Naive thymus-derived CD8-positive, alpha-beta T cell (primary cell): ENCODE data around the gene C1QTNF9B. TPM values are rescaled to one million over a fixed set of nuclear protein-coding genes. Genes with fewer than 3 reads are reported as not detected.
A peak's percentile ranks its signal among the peaks of the same experiment; 100 is the strongest.
"Not testable (repeated sequence)": the region's sequence is repeated elsewhere in the genome, so short reads cannot be mapped to it uniquely, and the experiment has no call there.

Experiments used
- ATAC-seq, 2 donors: fragments of 150-1000 bp; cut with Tn5 transposase in 1 of 2; sonication (Bioruptor Pico), chemical (Tn5 transposase) in 1 of 2; 1 replicate in 1 of 2; 2 replicates in 1 of 2; pipeline ENCODE4 v1.10.0; 2021; ENCODE audit warnings: mild to moderate bottlenecking in 2 of 2, moderate library complexity in 2 of 2
- POLR2A ChIA-PET: fragments of 350-600 bp; sonication (Branson Sonifier 250); formaldehyde crosslinking; loops from one replicate; lab custom pipeline; 2021; ENCODE audit warnings: antibody characterized with exemption; lab: Charles Lee
- DNase-seq, 10 donors: peaks; one replicate each; pipeline versions ENCODE4 v3.0.0 to v3.0.0-alpha.2; 2020 to 2022
- H3K27ac Mint-ChIP-seq, 10 donors: one replicate each; pipeline ENCODE4 v1.8.0; 2020 to 2022; ENCODE audit warnings: mild to moderate bottlenecking in 10 of 10, mixed read lengths in 10 of 10, moderate library complexity in 4 of 10, inconsistent platforms in 1 of 10
- H3K27me3 Mint-ChIP-seq, 5 donors: one replicate each; pipeline ENCODE4 v1.8.0; 2021 to 2022; ENCODE audit warnings: mixed read lengths in 5 of 5
- H3K36me3 Mint-ChIP-seq, 3 donors: one replicate each; pipeline ENCODE4 v1.8.0; 2020 to 2022; ENCODE audit warnings: mixed read lengths in 3 of 3, mild to moderate bottlenecking in 2 of 3, inconsistent platforms in 1 of 3
- H3K4me1 Mint-ChIP-seq, 4 donors: one replicate each; pipeline ENCODE4 v1.8.0; 2021 to 2022; ENCODE audit warnings: mixed read lengths in 4 of 4
- H3K4me3 Mint-ChIP-seq, 10 donors: one replicate each; pipeline ENCODE4 v1.8.0; 2020 to 2022; ENCODE audit warnings: mild to moderate bottlenecking in 10 of 10, mixed read lengths in 10 of 10, moderate library complexity in 6 of 10, inconsistent platforms in 1 of 10
- H3K9me3 Mint-ChIP-seq, 9 donors: one replicate each; pipeline ENCODE4 v1.8.0; 2020 to 2022; ENCODE audit warnings: mixed read lengths in 9 of 9, mild to moderate bottlenecking in 3 of 9, inconsistent platforms in 1 of 9, moderate library complexity in 1 of 9
- polyA plus RNA-seq, 3 donors: library from polyadenylated mRNA; unstranded; fragments of 300-500 nt; fragmentation: Illumina TruSeq; gene quantifications; one replicate each; pipeline ENCODE4 v1.2.3, GENCODE V29; 2021
- total RNA-seq, 8 experiments: library from RNA in 2 of 8; stranded (reverse) in 2 of 8; gene quantifications; one replicate each; pipeline ENCODE4 v1.2.3 and lab custom pipeline; 2021 to 2026

The C1QTNF9B gene
- total and polyA plus RNA-seq, 5 experiments from 2014 or later: not detected

DNA sequence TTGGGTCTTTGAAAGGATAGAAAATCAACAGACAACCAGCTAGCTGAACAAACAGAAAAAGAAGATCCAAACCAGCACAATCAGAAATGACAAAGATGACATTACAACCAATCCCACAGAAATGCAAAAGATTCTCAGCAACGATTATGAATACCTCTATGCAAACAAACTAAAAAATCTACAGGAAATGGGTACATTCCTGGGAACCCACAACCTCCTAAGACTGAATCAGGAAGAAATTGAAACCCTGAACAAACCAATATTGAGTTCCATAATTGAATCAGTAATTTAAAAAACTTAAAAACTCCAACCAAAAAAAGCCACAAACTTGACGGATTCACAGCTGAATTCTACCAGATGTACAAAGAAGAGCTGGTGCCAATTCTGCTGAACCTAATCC, 20.9 kb upstream of the C1QTNF9B start:
- no peak for DNase-seq

DNA sequence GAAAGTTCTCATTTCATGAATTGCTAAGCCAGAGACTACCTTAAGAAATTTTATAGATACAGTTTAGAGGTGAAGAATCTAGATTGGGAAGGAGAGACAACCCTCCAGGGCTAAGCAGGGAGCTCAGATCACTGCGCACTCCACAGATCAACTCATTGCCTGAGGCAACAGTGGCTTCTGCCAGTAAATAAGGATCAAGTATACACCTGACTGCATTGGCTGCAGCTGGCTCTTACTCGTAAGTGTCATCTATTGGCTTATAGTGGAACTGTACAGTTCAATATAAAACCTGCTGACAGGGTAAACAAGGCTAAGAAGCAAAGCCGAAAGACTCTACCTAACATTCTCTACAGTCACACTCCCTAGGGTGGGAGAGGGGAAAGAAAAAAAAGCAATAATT, 18.0 kb upstream of the C1QTNF9B start:
- Mint-ChIP-seq H3K4me3 (no peak overlapping the region), H3K36me3 (no peaks in the 10 kb centered on the region), H3K9me3 (no peaks in the 10 kb centered on the region), H3K27ac (no peak overlapping the region), H3K27me3 (peaks cover 11 to 58% (median 18%) of the 10 kb centered on the region in 5 donors), H3K4me1 (peaks cover 0 to 2% (median 0%) of the 10 kb centered on the region in 4 donors)
- POLR2A ChIA-PET: no interaction called here
- DNase-seq: no peak
- no peak for ATAC-seq

More for the DNA sequence above, 20.9 kb upstream of the C1QTNF9B start:
- Mint-ChIP-seq H3K27me3 (peaks cover 10 to 39% (median 28%) of the 10 kb centered on the region in 5 donors), H3K9me3 (peaks cover 0 to 6% (median 0%) of the 10 kb centered on the region in 9 donors), H3K4me1 (no peaks in the 10 kb centered on the region), H3K36me3 (peaks cover 0 to 6% (median 0%) of the 10 kb centered on the region in 3 donors), H3K4me3 (no peak overlapping the region), H3K27ac (no peak overlapping the region)
- POLR2A ChIA-PET: no interaction called here
- no peak for ATAC-seq

DNA sequence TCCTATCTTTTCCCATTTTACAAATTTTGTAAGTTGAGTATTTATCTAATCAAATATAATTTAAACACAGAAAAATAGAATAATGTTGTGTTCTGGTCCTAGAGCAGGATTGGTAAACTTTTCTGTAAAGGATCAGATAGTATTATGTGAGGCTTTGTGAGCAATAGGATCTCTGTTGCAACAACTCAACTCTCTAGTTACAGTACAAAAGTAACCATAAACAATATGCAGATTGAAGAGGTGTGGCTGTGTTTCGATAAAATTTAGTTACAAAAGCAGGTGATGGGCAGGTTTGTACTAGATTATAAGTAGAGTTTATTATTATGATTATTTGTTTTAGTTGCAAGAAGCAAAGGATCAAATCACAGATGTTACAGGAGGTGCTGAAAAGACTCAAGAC, 15.2 kb upstream of the C1QTNF9B start:
- no peak overlapping the region for H3K4me3 Mint-ChIP-seq
- peaks cover 8 to 49% (median 10%) of the 10 kb centered on the region in 5 donors for H3K27me3 Mint-ChIP-seq
- no peak for DNase-seq
- H3K4me1 Mint-ChIP-seq: peaks cover 0 to 2% (median 0%) of the 10 kb centered on the region in 4 donors
- no peaks in the 10 kb centered on the region for H3K36me3 Mint-ChIP-seq
- H3K27ac Mint-ChIP-seq: no peak overlapping the region
- POLR2A ChIA-PET: no interaction called here
- ATAC-seq: no peak
- H3K9me3 Mint-ChIP-seq: no peaks in the 10 kb centered on the region

DNA sequence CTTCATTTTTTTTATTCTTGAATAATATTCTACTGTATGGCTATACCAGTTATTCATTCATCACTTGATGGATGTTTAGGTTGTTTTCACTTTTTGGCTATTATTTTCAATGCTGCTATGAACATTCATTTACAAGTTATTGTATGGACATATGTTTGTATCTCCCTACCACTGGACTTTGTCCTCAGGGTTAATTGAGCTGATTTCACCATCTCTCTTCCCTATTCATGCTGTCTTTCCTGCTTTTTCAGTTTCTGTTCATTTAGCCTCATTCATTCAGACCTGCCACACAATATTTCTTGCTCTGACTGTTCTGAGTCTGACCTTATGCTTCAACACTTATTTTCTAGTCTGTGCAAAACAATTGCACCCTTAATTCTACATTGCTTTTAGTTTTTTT, 12.3 kb upstream of the C1QTNF9B start:
- POLR2A ChIA-PET: no interaction called here
- DNase-seq (no peak), ATAC-seq (no peak)

DNA sequence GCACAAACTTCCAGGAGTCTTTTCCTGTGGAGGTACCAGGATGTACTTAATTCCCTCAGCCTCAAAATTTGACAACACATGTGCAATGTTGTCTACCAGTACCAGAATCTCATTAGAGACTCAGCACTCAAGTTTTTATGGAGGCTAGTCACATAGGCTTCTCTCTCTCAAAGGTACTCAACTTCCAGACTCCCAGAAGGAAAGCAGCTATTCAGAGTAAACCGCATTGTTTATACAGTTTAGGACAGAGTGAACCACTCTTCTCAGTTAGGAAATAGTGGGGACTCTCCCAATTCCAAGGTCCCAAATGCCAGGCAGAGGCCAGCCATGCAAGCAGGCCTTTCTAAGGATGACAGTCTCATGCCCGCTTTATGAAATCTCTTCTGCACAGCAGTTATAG, 8.5 kb upstream of the C1QTNF9B start:
- ATAC-seq: no peak
- Mint-ChIP-seq H3K4me1 (peaks cover 4 to 7% (median 5%) of the 10 kb centered on the region in 4 donors), H3K27ac (no peak overlapping the region), H3K9me3 (no peaks in the 10 kb centered on the region), H3K36me3 (peaks cover 0 to 2% (median 0%) of the 10 kb centered on the region in 3 donors), H3K4me3 (no peak overlapping the region), H3K27me3 (peaks cover 23 to 55% (median 45%) of the 10 kb centered on the region in 5 donors)
- no peak for DNase-seq
- POLR2A ChIA-PET: no interaction called here

More for the DNA sequence above, 12.3 kb upstream of the C1QTNF9B start:
- Mint-ChIP-seq H3K27me3 (peaks cover 8 to 43% (median 15%) of the 10 kb centered on the region in 5 donors), H3K4me3 (no peak overlapping the region), H3K9me3 (no peaks in the 10 kb centered on the region), H3K4me1 (peaks cover 0 to 2% (median 0%) of the 10 kb centered on the region in 4 donors), H3K36me3 (no peaks in the 10 kb centered on the region), H3K27ac (no peak overlapping the region)

DNA sequence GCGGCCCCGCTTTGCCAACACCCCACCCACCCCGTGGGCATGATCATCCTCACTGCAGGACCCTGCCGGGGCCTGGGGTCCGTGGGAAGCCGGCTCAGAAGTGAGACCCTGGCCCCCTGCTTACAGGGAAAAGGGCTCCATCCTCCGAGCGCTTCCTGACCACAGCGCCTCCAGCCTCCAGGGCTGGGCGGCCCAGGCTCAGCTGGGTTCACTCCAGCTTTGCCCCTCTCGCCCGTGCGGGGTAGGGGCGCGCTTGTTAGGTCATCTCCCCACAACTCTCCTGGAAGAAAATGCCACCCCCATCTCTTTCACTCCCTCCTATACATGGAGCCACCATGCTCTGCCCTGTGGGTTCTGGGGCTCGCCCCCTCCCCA, 6.6 kb upstream of the C1QTNF9B start:
- Mint-ChIP-seq H3K27me3 (peaks cover 26 to 61% (median 44%) of the 10 kb centered on the region in 5 donors), H3K4me3 (peak overlapping the region in 4 of 10 donors; percentile 31 to 65 (median 51)), H3K36me3 (peaks cover 0 to 2% (median 0%) of the 10 kb centered on the region in 3 donors), H3K27ac (no peak overlapping the region), H3K4me1 (peaks cover 4 to 7% (median 6%) of the 10 kb centered on the region in 4 donors), H3K9me3 (no peaks in the 10 kb centered on the region)
- ATAC-seq: peak in 1 of 2 donors; percentile 14
- POLR2A ChIA-PET: no interaction called here
- no peak for DNase-seq

DNA sequence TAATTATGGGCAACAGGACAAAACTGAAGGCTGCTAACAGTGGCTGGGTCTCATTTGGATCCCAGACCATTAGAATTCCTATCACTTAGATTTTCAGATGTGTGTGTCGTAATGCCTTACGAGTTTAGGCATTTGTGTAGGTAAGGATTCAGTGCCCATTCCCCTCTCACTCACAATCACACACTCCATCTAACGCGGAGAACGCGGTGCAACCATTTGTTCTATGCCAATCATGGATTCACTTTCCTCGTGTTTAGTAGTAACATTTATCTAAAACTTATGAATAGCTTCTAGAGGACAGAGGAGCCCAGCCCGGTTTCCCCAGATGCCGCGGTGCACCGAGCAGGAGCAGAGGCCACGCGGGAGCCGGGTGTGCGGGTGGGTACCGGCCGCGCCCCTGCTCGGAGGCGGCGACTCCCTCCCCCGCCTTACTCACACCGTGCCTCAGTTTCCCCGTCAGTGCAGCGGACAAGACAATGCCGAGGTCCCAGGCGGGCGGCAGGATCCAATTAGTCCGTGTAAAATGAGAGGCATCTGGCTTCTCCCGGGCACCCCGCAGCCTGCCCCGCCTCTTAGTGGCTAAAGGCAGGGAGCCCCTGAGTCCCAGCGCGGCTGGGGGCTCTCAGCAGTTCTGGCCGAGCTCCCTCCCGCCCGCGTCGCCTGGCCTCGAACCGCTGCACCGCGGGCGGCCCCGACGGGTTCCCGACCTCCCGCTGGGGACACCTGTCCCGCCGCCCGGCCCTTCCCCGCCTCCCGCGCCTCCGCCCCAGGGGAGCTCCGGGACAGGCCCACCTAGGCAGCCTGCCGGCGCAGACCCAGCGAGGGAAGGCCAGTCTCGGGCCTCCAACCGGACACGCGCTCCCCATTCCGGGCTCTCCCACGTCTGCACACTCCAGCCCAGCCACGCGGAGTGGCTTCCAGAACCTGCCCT, 5.9 kb upstream of the C1QTNF9B start:
- ATAC-seq: peak in 1 of 2 donors; percentile 58
- Mint-ChIP-seq H3K36me3 (peaks cover 0 to 2% (median 0%) of the 10 kb centered on the region in 3 donors), H3K27me3 (peaks cover 26 to 61% (median 43%) of the 10 kb centered on the region in 5 donors), H3K9me3 (no peaks in the 10 kb centered on the region), H3K27ac (no peak overlapping the region), H3K4me1 (peaks cover 4 to 7% (median 6%) of the 10 kb centered on the region in 4 donors), H3K4me3 (peak overlapping the region in 6 of 10 donors; percentile 18 to 65 (median 46))
- peak in 2 of 10 donors; percentile 2 to 9 for DNase-seq
- POLR2A ChIA-PET: no interaction called here

DNA sequence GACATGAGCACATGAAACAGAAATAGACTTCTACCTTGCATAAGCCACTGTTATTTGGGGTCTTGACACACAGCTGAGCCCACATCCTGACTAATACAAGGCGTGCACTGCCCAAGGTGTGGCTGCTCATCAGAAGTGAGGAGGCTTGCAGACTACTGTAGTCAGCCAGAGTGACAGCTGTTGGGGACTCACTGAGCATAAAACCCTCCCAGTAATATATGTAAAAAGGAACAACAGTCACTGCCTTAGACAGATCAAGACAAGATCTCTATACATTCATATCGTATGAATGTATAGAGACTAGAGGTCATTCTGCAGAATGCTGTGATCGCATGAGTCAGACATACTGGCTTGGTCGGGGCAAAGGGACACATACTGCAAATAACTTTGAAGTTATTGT, 4.1 kb upstream of the C1QTNF9B start:
- Mint-ChIP-seq H3K4me3 (no peak overlapping the region), H3K36me3 (peaks cover 0 to 2% (median 0%) of the 10 kb centered on the region in 3 donors), H3K9me3 (no peaks in the 10 kb centered on the region), H3K27me3 (peaks cover 23 to 49% (median 36%) of the 10 kb centered on the region in 5 donors), H3K4me1 (peaks cover 4 to 7% (median 6%) of the 10 kb centered on the region in 4 donors), H3K27ac (no peak overlapping the region)
- POLR2A ChIA-PET: no interaction called here
- no peak for ATAC-seq
- no peak for DNase-seq

DNA sequence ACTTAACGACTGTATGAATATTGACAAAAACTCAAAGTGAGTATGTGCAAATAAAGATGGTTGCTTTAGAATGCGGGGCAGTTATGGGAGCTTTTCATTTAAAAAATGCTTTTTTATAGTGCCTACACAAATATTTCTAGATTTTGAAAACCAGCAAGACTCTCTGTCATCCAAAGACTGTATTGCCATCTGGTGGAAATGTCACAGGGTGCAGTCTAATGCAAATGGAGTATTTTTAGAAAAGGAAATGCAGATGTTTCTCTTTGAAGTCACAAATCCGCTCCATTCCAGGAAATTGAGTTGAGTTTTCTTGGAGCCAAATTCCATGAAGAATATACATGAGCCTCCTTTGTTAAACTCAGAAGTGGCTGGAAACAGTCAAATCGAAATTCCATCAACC, 2.3 kb upstream of the C1QTNF9B start:
- DNase-seq (peak in 4 of 10 donors; percentile 14 to 60 (median 34)), ATAC-seq (peak; percentile 59 to 60)
- Mint-ChIP-seq H3K4me3 (no peak overlapping the region), H3K9me3 (no peaks in the 10 kb centered on the region), H3K27ac (no peak overlapping the region), H3K27me3 (peaks cover 22 to 44% (median 32%) of the 10 kb centered on the region in 5 donors), H3K4me1 (peaks cover 4 to 7% (median 6%) of the 10 kb centered on the region in 4 donors), H3K36me3 (peaks cover 0 to 2% (median 0%) of the 10 kb centered on the region in 3 donors)
- POLR2A ChIA-PET: no interaction called here

DNA sequence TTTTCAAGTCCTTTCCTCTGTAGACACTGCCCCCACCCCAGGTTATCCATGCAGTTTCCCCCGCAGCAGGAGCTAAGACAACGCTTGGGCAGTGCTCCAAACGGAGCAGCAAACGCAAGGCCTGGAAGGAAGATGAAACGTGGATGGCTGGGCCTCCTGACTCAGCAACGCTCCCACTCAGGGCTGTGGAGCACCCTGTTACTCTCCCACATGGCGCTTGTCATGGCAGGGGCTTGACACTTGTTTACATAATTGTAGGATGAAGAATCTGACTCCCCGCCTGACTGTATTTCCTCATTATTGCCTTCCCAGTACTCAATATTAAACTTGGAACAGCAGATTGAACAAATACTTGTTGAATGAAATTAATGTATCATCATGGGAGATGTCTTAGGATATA, 799 bp upstream of the C1QTNF9B start:
- DNase-seq (no peak), ATAC-seq (no peak)
- H3K36me3 Mint-ChIP-seq: peaks cover 0 to 2% (median 0%) of the 10 kb centered on the region in 3 donors
- H3K27me3 Mint-ChIP-seq: peaks cover 16 to 34% (median 23%) of the 10 kb centered on the region in 5 donors
- peaks cover 0 to 7% (median 2%) of the 10 kb centered on the region in 4 donors for H3K4me1 Mint-ChIP-seq
- H3K9me3 Mint-ChIP-seq: no peaks in the 10 kb centered on the region
- no peak overlapping the region for H3K27ac Mint-ChIP-seq
- H3K4me3 Mint-ChIP-seq: no peak overlapping the region
- POLR2A ChIA-PET: interaction anchor here (0.5 kb wide), 1 partner anchor 420 kb away, joined by 3 read pairs; no protein-coding TSS in a partner anchor

DNA sequence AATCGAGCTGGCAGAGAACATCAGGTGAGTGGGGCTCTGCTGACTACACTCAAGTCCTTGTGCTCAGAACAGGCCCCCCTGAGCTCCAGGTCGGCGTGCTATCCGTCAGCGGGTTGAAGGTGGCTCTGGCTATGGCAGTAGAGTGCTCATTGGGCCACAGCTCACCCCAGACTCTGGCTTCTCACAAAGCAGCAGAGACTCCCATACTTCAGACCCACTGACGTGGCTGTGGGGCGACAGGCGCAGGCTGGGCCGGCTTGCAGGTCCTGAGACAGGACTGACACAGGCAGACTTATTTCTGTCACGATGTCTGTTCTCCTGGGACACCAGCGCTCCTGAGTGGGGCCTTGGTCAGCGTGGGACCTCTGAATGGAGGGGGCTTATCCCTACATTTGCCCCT, 2.6 kb downstream of the C1QTNF9B start:
- H3K27me3 Mint-ChIP-seq, H3K9me3 Mint-ChIP-seq, POLR2A ChIA-PET, H3K4me1 Mint-ChIP-seq, H3K27ac Mint-ChIP-seq, ATAC-seq, DNase-seq, H3K4me3 Mint-ChIP-seq, H3K36me3 Mint-ChIP-seq: not testable (repeated sequence)

DNA sequence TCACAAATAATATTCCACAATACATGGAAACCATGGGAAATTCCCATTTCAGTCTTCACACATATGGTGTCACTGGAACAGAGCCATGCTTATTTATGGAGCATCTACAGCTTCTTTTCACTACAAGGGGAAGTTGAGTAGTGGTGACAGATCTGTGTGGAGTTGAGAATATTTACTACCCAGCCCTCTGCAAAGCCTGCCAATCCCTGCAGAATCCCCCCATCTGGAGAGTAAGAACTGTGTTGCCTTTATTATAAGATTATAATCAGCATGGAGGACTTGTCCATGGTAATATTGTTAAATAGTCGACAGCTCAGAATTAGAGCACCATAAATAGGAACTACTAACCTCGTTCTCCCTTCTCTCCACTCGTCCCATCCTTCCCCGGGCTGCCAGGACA, 3.5 kb downstream of the C1QTNF9B start:
- H3K4me1 Mint-ChIP-seq: peaks cover 8 to 14% (median 11%) of the 10 kb centered on the region in 4 donors
- DNase-seq, H3K27me3 Mint-ChIP-seq, H3K9me3 Mint-ChIP-seq, H3K4me3 Mint-ChIP-seq, H3K27ac Mint-ChIP-seq, POLR2A ChIA-PET, ATAC-seq, H3K36me3 Mint-ChIP-seq: not testable (repeated sequence)
